ENCODE measurements around the gene UVSSA.

DNA sequence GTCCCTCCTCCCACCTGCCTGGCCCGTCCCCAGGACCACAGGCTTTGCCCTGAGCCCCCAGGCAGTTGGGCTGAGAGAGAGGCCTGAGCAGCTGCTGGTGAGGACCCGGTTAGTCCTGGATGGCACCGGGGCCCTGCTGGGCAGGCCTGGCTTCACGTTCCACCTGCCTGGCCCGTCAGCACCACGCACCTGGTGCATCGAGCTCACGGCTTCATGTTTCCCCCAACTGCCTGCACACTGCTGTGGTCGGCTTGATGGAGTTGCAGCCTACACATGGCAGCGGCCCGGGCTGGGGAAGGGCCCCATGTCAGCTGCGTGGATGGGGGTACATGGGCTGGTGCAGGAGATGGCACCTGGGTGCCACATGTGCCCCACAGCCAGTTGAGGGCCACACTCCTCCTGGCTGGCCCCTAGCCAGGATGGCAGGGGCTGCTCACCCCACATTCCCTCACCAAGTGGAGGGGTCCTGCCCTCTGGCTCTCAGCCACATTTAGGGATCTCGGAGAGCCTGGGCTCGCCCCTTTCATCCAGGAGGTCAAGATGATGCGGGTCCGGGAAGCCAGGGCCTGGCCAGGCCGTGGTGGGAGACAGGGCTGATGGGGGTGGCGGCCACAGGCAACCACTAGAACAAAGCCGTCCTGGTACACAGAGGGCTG, 30.7 kb downstream of the UVSSA start:
- TF ChIP-seq ZNF274 (IDR thresholded peaks at IDR 0.05; ENCODE audit: low read depth, low read length) (no peak), SUZ12 (IDR thresholded peaks at IDR 0.05; ENCODE audit: extremely low read depth, insufficient read depth, insufficient read length) (no peak)

Data from NT2/D1 (cell line).